GM19351 (cell line): ENCODE measurements around the gene BCAP31.
"Not testable (repeated sequence)": the region's sequence is repeated elsewhere in the genome, so short reads cannot be mapped to it uniquely, and the experiment has no call there.

Source experiments
- ATAC-seq: cut with Tn5 transposase; IDR thresholded peaks from one replicate; pipeline ENCODE4 v1.9.1; 2021; ENCODE audit warnings: mild to moderate bottlenecking, moderate library complexity; ENCODE audit not compliant: unreplicated experiment

The BCAP31 gene

DNA sequence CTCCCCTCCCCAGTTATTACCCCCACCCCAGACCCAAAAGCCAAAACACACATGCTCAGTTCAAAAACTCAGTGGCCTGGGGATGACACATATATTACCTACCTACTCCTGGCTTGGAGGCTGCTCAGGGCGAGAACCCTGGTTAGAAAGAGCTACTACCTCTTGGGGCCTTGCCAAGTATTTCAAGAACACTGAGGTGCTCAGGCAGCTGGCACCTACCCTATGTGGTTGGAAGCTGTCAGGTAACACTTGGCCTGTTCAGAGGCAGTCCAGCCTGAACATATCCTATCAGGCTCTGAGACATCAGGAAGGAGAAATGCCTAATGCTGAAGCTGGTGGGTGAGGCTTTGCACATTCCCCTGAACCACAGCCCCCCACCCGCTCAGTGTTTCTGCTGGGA, 4.9 kb downstream of the BCAP31 start:
- ATAC-seq = no peak

DNA sequence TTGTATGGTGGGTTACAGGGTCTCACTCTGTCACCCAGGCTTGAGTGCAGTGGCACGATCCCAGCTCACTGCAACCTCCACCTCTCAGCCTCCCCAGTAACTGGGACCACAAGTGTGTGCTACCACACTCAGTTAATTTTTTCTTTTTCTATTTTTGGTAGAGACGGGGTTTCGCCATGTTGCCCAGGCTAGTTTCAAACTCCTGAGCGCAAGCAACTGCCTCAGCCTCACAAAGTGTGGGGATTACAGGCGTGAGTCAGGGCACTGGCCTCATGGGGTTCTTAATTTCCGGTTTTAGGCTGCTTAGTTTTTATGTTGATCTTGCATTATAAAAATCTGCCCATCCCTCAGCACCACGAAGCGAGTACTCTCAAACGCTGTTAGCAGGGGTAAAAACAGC, 6.7 kb downstream of the BCAP31 start:
- no peak for ATAC-seq

DNA sequence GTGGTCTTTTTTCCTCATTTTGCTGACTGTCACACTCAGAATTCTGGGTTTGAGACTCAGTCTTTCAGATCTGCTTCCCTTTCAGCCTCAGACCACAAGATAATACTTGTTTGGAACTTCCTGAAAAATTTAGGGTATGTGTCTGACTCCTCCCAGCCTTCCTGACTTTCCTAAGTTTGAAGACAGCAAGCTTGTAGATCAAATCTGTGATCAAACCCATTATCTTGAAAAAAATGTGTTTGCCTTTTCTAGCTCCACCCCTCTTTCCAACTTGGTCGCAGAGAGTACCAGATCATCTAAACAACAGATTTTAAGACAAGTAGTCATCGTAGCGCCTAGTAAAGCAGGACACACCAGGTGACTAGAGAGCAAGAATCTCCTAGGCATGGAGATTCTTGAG, 9.9 kb downstream of the BCAP31 start:
- no peak for ATAC-seq

DNA sequence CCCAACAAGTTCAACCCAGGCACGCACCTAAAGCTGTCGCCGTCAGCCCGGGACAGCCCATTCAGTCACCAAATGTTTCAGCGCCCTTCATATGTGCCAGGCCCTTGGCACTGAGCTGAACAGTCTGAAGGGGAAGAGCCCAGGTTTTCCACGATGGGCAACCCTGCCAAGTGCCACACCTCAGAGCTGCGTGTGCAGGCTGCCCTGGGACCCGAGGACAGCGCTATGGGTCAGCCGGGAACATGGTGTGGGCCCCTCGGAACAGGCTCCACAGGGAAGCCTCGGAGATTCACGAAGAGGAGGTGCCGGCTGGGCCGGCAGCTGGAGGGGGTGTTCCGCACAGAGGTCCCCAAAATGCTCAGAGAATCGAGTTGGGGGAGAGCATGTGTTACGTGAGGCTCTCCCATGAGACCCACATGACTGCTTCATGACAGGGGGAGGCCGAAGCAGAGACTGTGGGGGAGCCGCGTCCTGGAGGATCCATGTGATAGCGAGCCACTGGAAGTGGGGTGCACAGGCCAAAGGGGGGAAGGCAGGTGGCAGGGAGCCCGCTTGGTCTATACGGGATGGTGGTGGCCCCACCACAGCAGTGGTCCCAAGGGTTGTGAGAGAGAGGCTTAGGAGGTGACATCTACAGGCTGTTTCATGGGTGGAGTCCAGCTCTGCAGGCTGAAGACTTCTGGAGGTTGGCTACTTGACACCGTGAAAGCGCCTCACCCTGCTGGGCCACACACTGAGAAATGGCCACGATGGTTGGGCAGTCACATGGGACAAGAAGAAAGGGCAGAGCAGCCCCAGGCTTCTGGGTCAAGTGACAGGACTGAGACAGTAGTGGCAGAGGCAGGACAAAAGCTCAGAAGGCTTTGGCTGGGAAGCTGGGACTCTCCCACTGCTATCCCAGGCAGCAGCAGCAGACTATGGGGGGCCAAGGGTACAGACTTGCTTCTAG, 14.2 kb downstream of the BCAP31 start:
- ATAC-seq = no peak

DNA sequence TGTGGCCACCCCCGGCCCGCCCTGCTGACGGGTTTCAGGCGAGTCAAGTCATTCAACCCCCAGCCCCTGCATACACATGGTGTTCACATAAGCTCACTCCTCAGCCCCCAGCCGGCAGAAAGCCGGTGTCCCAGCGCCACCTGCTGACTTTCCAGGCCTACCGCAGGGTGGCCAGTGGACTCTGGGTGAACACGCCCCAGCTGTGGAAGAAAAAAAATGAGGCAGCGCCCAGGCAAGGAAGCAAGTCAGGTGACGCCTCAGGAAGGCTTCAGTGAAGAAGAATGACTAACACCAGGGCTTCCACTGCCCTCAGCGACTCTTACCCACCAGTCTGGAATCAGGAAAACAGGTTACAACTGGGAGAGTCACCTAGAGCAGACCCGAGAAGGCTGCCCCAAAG, 15.8 kb downstream of the BCAP31 start:
- ATAC-seq = peak; percentile 58

DNA sequence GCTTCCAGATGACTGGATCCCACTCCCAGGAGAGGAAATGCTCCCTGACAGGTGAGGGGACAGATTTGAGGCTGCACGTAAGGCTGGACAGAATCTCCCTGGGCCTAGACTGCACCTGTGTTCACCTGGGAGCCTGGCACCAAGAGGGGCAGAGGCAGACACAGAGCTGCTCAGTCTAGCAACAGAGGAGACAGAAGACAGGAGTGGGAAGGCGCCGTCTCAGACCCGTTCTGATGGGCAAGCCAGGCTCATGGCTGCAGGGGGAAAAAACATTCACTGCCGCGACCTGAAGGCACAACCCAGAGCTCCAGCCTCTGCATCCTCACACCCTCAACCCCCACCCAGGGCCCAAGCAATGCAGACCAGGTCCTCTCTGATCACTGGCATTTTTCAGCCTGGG, 16.8 kb downstream of the BCAP31 start:
- no peak for ATAC-seq

DNA sequence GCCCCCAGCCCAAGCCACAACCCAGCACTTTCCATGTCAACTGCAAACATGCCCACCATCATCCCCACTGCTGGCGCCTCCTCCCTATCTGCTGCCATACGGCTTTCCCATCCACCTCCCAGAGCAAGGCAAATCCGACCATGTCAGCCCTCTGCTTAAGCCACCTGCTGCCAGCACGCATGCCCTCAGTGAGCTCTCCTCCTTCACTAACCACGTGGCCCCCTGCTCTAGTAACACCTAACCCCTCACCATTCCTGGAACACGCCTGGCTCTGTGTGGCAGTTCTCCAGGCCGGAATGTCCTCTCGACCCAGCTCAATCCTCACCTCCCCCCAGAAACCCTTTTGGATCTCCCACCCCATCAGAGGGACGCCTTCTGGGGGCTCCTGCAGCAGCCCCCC, 17.4 kb downstream of the BCAP31 start:
- no peak for ATAC-seq

DNA sequence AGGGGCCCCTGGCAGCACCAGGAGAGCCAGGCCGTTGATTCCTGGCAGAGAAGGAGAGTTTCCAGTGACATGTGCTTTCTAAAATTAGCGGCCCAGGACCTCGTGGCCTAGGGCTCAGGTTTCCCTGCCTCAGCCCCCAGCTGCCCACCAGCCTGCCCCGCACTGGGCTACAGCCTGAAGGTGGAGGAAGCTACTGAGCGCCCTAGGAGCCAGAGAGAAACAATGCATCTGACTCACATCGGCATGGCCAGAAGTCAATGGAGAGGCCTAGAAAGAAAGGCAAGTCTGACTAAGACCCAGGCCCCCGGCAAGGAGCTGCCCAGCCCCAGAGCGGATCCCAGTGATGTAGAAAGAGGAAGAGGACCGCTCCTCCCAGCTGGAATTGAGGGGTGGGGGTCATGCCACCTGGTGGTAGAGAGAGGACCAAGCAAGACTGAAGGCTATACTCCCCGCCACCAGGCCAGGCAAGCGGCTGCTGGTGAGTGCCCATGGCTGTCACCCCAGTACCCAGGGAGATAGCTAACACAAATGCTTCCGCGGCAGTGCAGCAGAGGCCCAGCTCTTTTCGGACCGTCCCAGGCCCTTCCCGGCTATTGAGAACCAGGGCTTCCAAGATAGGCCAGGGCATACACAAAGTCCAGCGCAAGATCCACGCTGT, 18.7 kb downstream of the BCAP31 start:
- ATAC-seq = not testable (repeated sequence)

DNA sequence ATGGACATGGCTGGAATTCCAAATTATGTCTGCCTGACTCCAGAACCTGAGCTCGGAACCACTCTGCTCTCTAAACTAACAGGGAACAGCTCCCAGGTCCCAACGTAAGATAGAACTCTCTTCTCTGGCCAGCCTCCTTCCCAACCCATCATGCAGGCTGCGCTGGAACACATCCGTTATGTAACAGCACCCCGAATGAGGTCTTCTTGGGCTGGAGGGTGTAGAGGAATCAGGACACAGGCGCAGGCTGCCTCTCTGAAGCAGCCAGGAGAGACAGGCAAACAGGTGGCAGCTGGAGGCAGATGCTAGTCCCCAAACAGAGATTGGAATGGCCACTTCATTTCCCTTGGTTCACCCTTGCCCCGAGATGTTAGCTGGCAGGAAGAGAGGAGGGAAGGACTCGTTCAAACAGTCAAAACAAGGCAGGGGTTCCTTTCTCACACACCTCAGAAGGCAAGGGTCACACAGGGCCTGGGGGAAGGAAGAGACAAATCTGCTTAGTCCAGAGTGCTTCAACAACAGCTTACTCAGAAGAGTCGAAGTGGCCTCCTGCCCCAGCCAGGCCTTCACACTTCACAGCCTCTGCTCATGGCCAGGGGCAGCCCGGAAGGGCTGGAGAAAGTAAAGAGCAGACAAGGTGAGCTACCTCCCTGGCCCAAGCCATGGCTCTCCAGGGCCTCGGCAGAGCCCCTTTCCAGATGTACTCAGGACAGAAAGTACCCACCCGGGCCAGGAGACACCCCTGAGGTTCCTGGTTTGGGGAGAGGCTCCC, 19.4 kb downstream of the BCAP31 start:
- not testable (repeated sequence) for ATAC-seq

DNA sequence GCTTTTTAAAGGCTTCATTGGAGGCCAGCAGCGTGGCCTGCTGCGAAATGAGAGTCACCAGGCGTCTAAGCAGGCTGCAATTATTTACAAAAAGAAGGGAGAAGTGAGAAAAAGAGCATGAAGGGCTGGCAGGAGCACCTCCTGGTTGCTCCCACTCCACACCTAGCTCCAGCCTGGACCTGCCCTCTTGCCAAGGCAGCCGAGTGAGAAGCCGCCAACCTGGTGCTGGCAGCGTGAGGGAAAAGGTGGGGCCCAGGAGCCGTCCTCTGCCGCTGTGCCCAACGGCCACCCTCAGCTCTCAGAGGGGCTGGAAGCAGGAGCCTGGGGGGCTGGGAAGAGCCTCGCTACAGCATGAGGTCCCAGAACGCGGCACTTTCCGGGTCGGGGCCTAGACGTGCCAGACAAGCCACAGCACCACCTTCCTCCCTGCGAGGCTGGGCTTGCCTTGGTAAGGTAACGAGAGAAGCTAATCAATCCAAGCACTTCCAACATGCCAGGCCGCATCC, 20.1 kb downstream of the BCAP31 start:
- ATAC-seq = no peak

DNA sequence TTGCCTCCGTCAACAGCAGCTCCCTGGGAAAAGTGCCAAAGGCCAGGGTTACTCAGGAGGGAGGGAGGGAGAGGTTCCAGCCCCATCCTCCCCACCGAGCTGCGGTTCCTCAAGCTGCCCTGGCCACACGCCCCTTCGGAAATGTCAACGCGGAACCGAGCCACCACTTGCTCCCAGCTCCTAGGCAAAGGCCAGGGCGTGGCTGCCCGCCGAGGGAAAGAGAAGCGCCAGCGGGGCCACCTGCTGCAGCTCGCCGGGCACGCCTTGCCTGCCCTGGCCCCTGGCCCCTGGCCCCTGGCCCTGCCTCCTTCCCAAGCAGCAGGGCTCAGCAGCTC, 21.2 kb downstream of the BCAP31 start:
- ATAC-seq = no peak

DNA sequence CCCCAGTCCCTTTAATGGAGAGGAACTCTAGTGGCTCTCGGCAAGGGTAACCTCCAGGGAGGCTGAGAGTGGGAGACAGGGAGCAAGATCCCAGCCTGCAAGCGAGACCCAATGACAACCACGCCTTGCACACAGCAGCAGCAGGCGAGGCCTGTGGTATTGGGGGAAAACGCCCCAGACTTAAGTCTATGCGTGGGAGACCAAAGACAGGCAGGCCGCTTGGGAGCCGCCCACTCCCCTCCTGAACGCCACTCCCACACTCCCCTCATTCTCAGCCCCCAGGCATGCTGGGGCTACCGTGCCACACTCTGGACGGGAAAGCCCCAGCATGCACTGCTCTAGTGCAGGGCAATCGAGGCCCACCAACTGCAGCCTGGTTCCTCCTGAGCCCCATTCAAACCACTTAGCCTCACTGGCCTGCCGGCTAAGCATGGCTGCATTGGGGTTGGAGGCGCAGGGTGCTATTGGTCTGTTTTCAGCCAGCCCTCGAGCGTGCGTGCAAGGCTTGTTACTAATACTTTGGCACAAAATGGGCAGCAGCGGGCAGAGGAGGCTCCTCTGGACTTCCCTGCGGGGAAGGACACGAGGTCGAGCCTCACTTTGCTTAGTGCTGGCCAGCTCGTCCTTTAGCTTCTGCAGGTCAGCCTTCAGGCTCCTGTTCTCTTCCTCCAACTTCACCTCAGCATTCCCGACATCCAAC, 21.7 kb downstream of the BCAP31 start:
- ATAC-seq = no peak

DNA sequence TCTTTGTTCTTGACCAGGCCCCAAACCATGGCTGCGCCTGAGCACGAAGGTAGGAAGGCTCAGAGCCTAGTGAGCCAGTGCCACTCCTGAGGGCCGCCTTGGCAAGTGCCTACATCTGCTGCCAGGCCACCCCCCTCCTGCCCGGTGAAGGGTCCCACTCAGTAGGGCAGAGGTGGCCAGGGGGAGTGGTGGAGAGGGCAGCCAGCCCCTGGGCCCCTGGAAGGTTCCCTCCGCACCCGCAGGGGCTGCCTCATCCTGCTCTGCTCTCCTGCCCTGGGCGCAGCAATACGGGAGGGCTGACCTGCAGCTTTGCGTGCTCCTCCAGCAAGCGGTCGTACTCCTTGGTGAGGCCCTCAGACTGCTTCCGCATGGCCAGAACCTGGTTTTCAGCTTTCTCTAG, 22.5 kb downstream of the BCAP31 start:
- no peak for ATAC-seq

DNA sequence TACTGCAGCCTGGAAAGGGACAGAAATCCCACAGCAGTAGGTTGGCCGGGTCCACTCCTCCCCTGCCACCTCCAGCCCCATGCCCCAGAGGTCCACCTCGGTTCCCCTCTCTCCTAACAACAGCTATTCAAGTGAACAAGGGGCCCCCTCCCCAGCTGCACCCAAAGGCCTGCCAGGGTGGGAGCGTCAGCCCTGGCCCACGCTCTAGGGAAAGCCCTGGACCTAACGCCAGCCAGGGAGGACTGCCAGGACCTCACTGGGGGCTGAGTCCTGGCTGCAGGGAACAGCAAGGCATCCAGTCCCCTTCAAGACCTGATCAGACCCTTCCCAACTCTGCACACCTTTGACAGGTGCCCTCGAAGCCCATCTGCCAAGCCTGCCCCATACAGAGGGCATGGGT, 23.2 kb downstream of the BCAP31 start:
- no peak for ATAC-seq

DNA sequence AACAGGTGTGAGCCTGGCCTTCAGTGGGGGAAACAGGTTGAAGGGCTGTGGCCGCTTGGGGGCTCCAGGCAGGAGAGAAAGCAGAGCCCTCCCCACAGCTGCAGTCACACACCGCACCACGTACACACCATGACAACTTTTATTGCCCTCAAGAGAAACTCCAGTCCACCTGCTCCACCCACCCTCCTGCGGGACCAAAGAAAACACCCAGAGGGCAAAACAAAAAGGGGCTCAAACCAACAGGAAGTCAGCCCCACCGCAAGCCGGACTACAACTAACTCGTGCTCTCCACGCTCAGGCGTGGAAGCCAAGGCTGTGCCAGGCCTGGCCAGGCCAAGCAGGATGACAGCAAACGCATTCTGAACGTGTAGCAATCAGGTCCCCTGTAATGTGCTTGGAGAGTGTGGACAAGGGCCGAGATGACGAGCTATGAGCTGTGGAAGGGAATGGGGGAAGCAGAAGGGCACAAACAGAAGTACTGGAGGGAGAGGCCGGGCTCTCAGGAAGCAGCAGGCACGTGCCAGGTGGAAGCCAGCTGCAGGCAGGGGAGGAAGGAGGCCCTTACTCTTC, 23.7 kb downstream of the BCAP31 start:
- ATAC-seq = no peak

DNA sequence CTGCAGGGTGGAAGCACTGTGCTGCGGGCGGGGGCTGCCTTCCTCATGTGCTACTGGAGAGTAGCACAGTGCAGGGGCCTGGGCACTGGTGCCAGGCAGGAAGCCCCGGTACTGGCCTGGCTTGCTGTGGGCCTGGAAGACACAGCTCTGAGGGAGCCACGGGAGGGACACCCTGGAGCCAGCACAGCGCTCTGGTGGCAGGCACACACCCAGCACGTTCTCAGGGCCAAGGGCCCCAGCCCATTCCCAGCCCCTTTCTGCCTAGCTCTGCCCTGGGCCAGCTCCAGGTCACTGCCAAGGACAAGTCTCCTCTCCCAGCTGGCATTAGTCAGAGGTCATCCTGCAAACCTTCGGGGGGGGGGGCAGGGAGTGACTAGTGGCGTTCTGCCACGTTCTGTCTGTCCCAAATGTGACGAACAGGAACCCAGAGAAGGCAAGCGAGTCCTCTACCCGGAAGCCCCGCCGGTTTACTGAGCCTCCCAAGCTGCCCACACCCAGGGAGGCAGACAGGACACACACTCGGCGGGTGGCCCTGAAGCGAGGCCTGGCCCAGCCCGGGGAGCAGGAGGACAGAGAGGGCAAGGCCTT, 24.3 kb downstream of the BCAP31 start:
- not testable (repeated sequence) for ATAC-seq

DNA sequence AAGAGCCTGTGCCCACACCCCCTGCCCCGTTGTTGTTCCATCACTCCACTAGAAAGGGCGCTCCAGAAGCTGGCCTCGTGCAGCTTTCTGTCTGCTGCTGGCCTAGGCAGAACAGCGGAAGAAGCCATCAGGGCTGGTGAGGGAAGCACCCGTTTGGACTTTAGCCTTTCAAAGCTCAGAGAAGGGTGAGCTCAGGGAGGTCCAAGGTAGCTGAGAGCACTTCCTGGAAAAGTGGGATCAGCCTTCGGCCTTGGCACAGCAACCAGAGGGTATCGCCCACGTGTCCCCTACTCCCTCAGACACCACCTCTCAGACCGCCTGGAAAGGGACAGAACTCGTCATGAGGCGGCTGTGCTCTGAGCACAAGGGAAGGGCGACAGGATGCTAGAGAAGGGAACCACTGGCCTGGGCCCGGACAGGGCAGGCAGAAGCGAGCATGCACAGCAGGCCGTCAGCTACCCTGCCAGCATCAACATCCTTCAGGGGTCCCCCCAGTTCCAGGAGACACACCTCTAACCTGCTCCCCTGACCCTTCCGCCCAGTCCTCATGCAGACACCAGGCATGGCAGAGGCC, 24.9 kb downstream of the BCAP31 start:
- ATAC-seq = not testable (repeated sequence)

DNA sequence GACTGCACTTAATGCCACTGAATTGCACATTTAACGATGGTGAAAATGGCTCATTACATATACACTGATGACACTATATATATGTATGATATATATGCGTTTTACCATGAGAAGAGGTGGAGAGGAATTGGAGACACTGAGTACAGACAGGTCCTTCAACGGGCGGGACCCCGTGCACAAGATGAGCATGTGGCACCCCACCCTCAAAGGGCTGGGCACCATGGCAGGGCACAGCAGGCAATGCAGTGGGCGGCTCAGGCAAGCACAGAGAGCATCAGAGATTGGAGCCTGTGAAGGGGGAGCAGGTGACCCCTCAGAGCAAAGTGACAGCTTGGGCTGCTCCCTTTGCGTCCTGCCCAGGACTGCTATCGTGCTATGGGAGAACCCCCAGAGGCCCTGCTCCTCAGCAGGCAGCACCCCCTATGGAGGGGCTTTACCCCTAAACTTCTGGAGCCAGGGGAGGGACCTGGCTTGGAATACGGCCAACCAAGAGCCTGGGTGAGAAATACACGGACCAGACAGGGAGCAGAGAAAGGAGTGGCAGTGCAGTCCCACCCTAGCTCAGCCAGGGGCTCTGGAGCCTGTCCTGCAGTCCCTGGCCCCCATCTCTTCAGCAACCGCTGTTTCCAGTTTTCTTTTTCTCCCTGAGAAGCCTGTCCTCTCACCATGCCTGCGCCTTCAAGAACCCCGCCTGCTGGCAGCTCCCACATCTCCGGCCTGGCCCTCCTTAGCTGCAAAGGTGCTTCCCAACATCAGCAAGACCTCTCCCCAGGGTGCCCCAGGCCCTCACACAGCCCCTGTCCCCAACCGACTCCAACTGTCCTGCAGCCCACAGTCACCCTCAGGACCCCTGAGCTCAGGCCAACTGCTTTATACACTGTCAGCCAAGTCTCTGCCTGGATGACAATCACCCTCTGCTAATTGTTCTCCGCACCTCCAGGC, 26.0 kb downstream of the BCAP31 start:
- ATAC-seq = no peak
